Activated CD8-positive, alpha-beta T cell treated with anti-CD3 and anti-CD28 coated beads for 36 hours (primary cell): ENCODE data around the gene WRAP73. TPM values are rescaled to one million over a fixed set of nuclear protein-coding genes. Genes with fewer than 3 reads are reported as not detected.
"Not testable (repeated sequence)": the region's sequence is repeated elsewhere in the genome, so short reads cannot be mapped to it uniquely, and the experiment has no call there.

Experiments
- ATAC-seq: fragments of 200-7000 bp; cut with Tn5 transposase; one replicate; pipeline ENCODE4 v1.10.0; 2021; ENCODE audit warnings: mild to moderate bottlenecking, moderate library complexity
- CTCF ChIA-PET: fragments of 350-600 bp; sonication (Branson Sonifier 250); formaldehyde crosslinking; loops from one replicate; lab custom pipeline; 2021; ENCODE audit warnings: antibody characterized with exemption; lab: Charles Lee
- POLR2A ChIA-PET: fragments of 350-600 bp; sonication (Branson Sonifier 250); formaldehyde crosslinking; loops from one replicate; lab custom pipeline; 2021; ENCODE audit warnings: antibody characterized with exemption; lab: Charles Lee
- DNase-seq: peaks from one replicate; pipeline ENCODE4 v3.0.0-alpha.2; 2020
- H3K27ac Mint-ChIP-seq: one replicate; pipeline ENCODE4 v1.8.0; 2021; ENCODE audit warnings: mild to moderate bottlenecking, mixed read lengths
- H3K27me3 Mint-ChIP-seq: one replicate; pipeline ENCODE4 v1.8.0; 2021; ENCODE audit warnings: mixed read lengths
- H3K36me3 Mint-ChIP-seq: one replicate; pipeline ENCODE4 v1.8.0; 2021; ENCODE audit warnings: low read depth, mixed read lengths
- H3K4me1 Mint-ChIP-seq: one replicate; pipeline ENCODE4 v1.8.0; 2021; ENCODE audit warnings: low read depth, mixed read lengths
- H3K4me3 Mint-ChIP-seq: one replicate; pipeline ENCODE4 v1.8.0; 2021; ENCODE audit warnings: mild to moderate bottlenecking, moderate library complexity, mixed read lengths
- H3K9me3 Mint-ChIP-seq: one replicate; pipeline ENCODE4 v1.8.0; 2021; ENCODE audit warnings: mixed read lengths
- intact Hi-C: fragments of 100-400 bp; cut with micrococcal nuclease; formaldehyde crosslinking; loops from one replicate; pipeline ENCODE4 v1.10.0; 2022
- total RNA-seq, 2 experiments: library from RNA; stranded (reverse); gene quantifications; one replicate each; pipeline ENCODE4 v1.2.3, GENCODE V29; 2021
- TF ChIP-seq, protein P1 (sequence below): fragments of 200-600 bp; IDR thresholded peaks from one replicate; pipeline ENCODE4 v1.8.0; 2022; ENCODE audit warnings: antibody characterized with exemption, mild to moderate bottlenecking

WRAP73 gene
- total RNA-seq, 2 experiments from 2014 or later: 34.2 to 35.4 TPM

DNA sequence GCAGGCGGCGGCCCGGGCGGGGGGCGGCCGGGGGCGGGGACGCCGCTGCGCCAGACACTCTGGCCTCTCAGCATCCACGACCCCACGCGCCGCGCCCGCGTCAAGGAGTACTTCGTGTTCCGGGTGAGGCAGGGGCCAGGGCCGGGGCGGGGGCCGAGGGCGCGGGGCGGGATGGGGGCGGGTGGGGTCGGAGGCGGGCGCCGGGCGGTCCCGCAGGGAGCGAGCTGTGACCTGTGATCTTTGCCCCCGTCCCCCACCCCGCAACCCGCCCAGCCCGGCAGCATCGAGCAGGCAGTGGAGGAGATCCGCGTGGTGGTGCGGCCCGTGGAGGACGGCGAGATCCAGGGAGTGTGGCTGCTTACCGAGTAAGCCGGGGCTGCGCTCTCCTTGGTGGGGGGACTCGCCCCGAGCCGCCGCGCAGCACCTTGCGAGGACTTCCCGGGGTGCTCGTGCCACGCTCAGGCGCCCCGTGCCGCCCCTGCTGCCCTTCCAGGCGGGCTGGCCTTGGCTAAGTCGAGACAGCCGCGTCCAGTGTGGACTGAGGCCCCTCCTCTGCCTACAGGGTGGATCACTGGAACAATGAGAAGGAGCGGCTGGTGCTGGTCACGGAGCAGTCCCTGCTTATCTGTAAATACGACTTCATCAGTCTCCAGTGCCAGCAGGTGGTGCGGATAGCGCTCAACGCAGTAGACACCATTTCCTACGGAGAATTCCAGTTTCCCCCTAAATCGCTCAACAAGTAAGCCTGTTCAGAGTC is 24.6 kb downstream of the WRAP73 start:
- Mint-ChIP-seq H3K27ac (peak overlapping the region; percentile 16), H3K4me3 (peak overlapping the region; percentile 85), H3K4me1 (peaks cover 21% of the 10 kb centered on the region), H3K36me3 (no peaks in the 10 kb centered on the region), H3K27me3 (no peaks in the 10 kb centered on the region), H3K9me3 (no peaks in the 10 kb centered on the region)
- ATAC-seq (peak; percentile 6), DNase-seq (peak; percentile 37)
- TF ChIP-seq, protein P1, sequence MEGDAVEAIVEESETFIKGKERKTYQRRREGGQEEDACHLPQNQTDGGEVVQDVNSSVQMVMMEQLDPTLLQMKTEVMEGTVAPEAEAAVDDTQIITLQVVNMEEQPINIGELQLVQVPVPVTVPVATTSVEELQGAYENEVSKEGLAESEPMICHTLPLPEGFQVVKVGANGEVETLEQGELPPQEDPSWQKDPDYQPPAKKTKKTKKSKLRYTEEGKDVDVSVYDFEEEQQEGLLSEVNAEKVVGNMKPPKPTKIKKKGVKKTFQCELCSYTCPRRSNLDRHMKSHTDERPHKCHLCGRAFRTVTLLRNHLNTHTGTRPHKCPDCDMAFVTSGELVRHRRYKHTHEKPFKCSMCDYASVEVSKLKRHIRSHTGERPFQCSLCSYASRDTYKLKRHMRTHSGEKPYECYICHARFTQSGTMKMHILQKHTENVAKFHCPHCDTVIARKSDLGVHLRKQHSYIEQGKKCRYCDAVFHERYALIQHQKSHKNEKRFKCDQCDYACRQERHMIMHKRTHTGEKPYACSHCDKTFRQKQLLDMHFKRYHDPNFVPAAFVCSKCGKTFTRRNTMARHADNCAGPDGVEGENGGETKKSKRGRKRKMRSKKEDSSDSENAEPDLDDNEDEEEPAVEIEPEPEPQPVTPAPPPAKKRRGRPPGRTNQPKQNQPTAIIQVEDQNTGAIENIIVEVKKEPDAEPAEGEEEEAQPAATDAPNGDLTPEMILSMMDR: no peak
- CTCF ChIA-PET: interaction anchor here (1.2 to 1.7 kb wide), 4 partner anchors 25 to 172 kb away, joined by 3 to 5 read pairs (median 4); partner anchors contain the start of gene WRAP73
- intact Hi-C loops: no loop called here
- POLR2A ChIA-PET: no interaction called here

DNA sequence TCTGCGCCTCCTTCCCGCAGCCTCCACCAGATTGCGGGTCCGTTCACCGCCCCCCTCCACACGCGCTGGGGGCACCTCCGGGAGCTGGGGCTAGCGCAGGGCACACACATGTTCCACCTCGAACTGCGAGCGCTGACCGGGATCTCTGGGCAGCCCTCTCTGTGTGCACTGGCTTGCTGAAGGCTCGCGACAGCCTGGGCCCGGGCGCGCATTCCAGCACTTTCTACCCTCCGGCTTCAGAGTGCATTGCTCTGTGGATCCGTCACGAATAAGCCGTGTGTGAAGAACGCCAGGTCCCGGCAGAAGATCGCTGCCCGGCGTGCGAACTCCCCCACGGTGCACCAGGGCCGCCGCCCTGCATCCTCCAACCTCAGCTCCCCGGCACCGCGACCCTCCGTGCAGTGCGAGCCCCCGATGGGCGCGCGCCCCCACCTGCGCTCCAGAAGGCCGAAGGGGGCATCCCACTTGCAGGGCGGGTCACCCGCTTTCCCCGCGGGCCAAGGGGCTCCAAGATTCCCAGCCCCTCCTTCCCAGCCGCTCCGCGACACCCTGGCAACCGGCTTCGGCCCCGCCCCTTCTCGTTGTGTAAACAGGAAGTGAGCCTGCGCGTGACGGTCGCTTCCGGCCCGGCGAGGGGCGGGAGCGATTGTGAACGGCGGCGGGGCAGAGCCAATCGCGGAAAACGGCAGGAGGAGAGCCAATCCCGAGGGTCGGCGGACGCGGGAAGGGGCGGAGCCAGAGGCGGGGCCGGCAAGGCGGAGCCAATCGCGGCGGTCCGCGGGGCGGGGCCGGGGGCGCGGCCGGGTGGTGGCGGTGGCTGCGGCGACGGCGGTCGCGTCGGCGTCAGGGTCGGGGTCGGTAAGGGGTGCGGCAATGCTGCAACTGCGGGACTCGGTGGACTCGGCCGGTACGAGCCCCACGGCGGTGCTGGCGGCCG is 25.4 kb downstream of the WRAP73 start, which contains the start of gene TPRG1L:
Gene TPRG1L, plus strand, starts transcription at position 816 of the 937 bp plus-strand sequence. Its CDS starts 58 bp downstream, at position 874.
- H3K4me3 Mint-ChIP-seq: peak within 1 kb of the TSS; percentile 85
- no peaks in the 10 kb centered on the region for H3K27me3 Mint-ChIP-seq
- H3K36me3 Mint-ChIP-seq: no peaks in the 10 kb centered on the region
- no peaks in the 10 kb centered on the region for H3K9me3 Mint-ChIP-seq
- POLR2A ChIA-PET: no interaction called here
- H3K4me1 Mint-ChIP-seq: peaks cover 21% of the 10 kb centered on the region
- intact Hi-C loops: no loop called here
- peak within 1 kb of the TSS; percentile 73 for H3K27ac Mint-ChIP-seq
- DNase-seq: peak; percentile 98
- peak; percentile 99 for ATAC-seq
- TF ChIP-seq, protein P1: no peak
- CTCF ChIA-PET: interaction anchor here (1.1 kb wide), 1 partner anchor 134 kb away, joined by 3 read pairs; no protein-coding TSS in a partner anchor

DNA sequence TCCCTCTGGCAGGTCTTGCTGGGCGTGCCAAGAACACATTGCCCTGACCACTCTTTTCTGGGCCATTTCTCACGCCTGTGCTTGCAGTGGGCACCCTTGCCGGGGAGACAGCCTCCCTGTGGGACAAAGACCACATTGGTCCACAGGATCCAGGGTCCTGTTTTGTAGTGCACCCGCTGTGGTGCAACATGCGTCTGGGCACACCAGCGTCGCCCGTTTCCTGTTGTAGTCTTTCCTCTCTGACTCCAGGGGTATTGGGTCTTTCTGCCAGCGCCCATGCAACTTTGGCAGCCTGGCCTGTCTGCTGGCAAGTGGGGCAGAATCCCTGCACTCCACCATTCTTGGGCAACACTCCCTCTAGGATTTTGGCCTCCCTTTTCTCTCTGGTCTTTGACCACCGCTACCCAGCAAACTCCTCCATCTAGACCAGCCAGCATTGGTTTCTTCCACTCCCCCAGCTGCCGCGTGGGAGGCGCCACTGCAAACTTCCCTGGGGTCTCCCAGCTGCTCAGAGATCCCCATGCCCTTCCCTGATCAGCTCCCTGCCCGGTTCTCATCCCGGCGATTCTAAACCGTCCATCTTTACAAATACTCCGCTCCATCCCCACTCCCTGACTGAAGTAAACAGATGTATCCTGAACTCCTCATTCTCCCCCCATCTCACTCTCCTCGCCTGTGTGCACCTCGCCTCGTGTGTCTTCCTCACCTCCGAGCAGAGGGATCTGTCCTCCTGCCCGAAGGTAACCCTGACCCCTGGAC is 26.3 kb downstream of the WRAP73 start:
- Mint-ChIP-seq H3K4me3 (peak overlapping the region; percentile 85), H3K27me3 (no peaks in the 10 kb centered on the region), H3K27ac (peak overlapping the region; percentile 73), H3K4me1 (peaks cover 27% of the 10 kb centered on the region), H3K9me3 (no peaks in the 10 kb centered on the region), H3K36me3 (no peaks in the 10 kb centered on the region)
- intact Hi-C loops: no loop called here
- TF ChIP-seq, protein P1: no peak
- CTCF ChIA-PET: interaction anchor here (1.1 to 5.7 kb wide), 6 partner anchors 59 to 171 kb away, joined by 3 to 34 read pairs (median 4); no protein-coding TSS in a partner anchor
- ATAC-seq: no peak
- POLR2A ChIA-PET: interaction anchor here (1.4 kb wide), 1 partner anchor 28 kb away, joined by 3 read pairs; no protein-coding TSS in a partner anchor
- no peak for DNase-seq

DNA sequence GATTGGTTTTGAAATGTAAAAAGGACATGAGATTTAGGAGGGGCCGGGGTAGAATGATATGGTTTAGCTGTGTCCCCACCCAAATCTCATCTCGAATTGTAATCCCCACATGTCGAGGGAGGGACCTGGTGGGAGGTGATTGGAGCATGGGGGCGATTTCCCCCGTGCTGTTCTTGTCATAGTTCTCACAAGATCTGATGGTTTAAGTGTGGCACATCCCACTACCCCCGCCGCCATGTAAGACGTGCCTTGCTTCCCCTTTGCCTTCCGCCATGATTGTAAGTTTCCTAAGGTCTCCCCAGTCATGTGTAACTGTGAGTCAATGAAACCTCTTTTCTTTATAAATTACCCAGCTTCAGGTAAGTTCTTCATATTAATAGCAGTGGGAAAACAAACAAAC is 27.8 kb downstream of the WRAP73 start:
- H3K27ac Mint-ChIP-seq, H3K27me3 Mint-ChIP-seq, H3K36me3 Mint-ChIP-seq, DNase-seq, POLR2A ChIA-PET, H3K9me3 Mint-ChIP-seq, H3K4me3 Mint-ChIP-seq, ATAC-seq, intact Hi-C loops: not testable (repeated sequence)
- H3K4me1 Mint-ChIP-seq: peaks cover 27% of the 10 kb centered on the region
- CTCF ChIA-PET: interaction anchor here (1.1 to 5.7 kb wide), 8 partner anchors 15 to 169 kb away, joined by 3 to 40 read pairs (median 14); partner anchors contain the start of gene ARHGEF16
